Stimulated activated memory B cell treated with anti-CD40 and anti-IgM and Interleukin-4, amounts not matched to agents 10 μg/mL and 1 μg/mL and 100 μg/mL, for 72 hours (primary cell): ENCODE data around the gene TLL2.

ENCODE experiments used
- ATAC-seq: fragments of 150-1000 bp; cut with Tn5 transposase; 2 replicates; pipeline ENCODE4 v1.10.0; 2021
- H3K27ac Mint-ChIP-seq: one replicate; pipeline ENCODE4 v1.8.0; 2022; ENCODE audit warnings: mild to moderate bottlenecking, mixed read lengths
- H3K27me3 Mint-ChIP-seq: one replicate; pipeline ENCODE4 v1.8.0; 2022; ENCODE audit warnings: mixed read lengths
- H3K36me3 Mint-ChIP-seq: one replicate; pipeline ENCODE4 v1.8.0; 2022; ENCODE audit warnings: mixed read lengths
- H3K4me1 Mint-ChIP-seq: one replicate; pipeline ENCODE4 v1.8.0; 2022; ENCODE audit warnings: mixed read lengths
- H3K4me3 Mint-ChIP-seq: one replicate; pipeline ENCODE4 v1.8.0; 2022; ENCODE audit warnings: mild to moderate bottlenecking, moderate library complexity, mixed read lengths
- H3K9me3 Mint-ChIP-seq: one replicate; pipeline ENCODE4 v1.8.0; 2022; ENCODE audit warnings: mixed read lengths

The TLL2 gene

DNA sequence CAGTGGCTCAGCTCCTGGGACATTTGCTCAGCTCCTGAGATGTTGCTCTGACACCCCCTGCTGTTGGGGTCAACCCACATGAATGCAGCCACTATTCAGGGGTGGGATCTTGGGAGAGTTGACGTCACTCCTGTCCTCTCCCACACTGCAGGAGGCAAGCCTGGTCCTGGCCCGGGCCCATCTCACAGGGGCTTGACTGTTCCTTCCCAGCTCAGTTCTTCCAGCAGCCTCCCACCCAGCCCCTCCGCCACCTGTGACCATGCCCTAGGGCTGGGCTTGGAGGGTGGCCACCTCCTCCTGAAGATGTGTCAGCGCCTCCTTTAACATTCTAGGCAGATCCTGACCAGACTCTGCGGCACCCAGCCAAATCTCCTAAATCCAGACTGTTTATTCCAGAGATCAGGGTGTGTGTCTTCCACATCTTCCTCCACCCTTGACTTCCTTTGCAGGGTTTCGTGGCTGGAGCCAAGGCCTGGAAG lies 135.9 kb downstream of the TLL2 start:
- H3K4me3 Mint-ChIP-seq = no peak overlapping the region
- no peaks in the 10 kb centered on the region for H3K36me3 Mint-ChIP-seq
- H3K9me3 Mint-ChIP-seq = no peaks in the 10 kb centered on the region
- no peak for ATAC-seq
- no peak overlapping the region for H3K27ac Mint-ChIP-seq
- H3K27me3 Mint-ChIP-seq = peaks cover 43% of the 10 kb centered on the region
- H3K4me1 Mint-ChIP-seq = peaks cover 25% of the 10 kb centered on the region

DNA sequence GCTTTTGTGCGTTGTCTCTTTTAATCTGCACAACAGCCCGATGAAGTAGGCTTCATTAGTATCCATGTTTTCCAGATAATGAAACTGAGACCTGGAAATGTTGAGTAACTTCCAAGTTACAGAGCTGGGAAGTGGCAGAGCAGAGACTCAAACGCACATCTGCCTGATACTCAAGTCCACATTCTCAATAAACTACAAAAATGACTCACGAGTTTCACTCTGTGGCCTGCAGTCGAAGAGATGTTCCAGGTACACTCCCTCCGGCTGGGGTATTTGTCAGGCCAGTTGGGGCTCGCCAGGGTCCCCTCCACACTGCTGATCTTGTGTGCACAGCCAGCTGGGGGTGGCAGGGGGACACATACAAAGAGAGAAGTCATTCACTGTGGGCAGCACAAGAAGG lies 137.2 kb downstream of the TLL2 start:
- peaks cover 25% of the 10 kb centered on the region for H3K4me1 Mint-ChIP-seq
- no peaks in the 10 kb centered on the region for H3K9me3 Mint-ChIP-seq
- no peaks in the 10 kb centered on the region for H3K36me3 Mint-ChIP-seq
- H3K4me3 Mint-ChIP-seq = no peak overlapping the region
- no peak overlapping the region for H3K27ac Mint-ChIP-seq
- peak; percentile 58 for ATAC-seq
- H3K27me3 Mint-ChIP-seq = peaks cover 48% of the 10 kb centered on the region

DNA sequence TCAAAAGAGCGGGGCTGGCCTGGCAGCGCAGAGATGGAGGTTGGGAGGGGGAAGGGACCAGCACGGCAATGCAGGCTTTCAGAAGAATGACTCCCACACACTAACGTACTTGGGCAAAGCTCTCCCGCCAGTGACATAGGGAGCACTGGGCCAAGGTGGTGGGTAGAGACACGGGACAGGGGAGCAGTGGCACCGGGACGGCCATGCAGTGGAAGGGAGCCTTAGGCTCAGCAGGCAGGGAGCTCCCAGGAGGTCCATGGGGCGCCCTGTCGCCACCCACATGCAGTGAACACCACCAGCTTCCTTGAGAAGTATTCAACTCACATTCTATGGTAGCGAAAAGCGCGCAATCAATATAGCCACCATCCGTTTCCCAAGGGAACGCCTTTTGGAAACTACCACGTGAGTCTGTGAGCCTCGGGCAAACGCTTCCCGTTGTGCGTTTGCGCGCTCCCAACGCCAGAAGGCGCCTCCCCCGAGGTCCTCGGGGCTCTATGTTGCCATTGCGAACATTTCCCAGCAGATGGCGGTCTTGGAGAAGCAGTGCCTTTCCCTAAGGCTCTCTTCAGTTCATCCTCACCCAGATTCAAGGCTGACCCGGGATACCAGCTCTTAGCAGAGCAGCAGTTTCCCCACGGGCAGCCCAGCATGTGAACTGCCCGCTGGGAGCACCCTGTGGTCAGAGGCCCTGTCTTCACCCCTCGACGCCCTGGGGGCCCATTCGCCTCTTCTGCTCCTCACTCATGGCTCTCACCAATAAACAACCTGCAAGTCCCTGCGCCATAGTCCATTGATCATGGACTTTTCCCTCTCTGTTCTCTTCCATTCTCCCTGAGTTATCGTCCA lies 138.5 kb downstream of the TLL2 start:
- H3K27ac Mint-ChIP-seq = no peak overlapping the region
- H3K27me3 Mint-ChIP-seq = peaks cover 42% of the 10 kb centered on the region
- H3K4me3 Mint-ChIP-seq = peak overlapping the region; percentile 72
- ATAC-seq = peak; percentile 77
- no peaks in the 10 kb centered on the region for H3K9me3 Mint-ChIP-seq
- H3K36me3 Mint-ChIP-seq = no peaks in the 10 kb centered on the region
- peaks cover 25% of the 10 kb centered on the region for H3K4me1 Mint-ChIP-seq

DNA sequence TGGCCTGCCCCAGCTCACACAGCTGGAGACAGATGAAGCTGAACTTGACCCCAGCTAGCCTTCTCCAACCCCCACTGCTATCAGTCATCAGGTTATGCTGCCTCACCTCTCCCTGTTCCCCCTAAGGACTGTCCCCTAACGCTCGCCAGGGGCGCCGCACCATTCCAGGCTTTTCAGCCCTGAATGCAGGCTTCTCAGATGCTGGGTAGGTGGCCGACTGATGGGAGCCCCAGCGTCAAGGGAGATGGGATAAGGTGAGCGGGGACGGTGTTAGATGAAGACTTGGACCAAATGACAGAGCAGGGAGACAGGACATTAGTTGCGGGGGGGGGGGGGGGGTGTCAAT lies 139.1 kb downstream of the TLL2 start:
- peaks cover 42% of the 10 kb centered on the region for H3K27me3 Mint-ChIP-seq
- H3K27ac Mint-ChIP-seq = no peak overlapping the region
- peak overlapping the region; percentile 72 for H3K4me3 Mint-ChIP-seq
- no peak for ATAC-seq
- no peaks in the 10 kb centered on the region for H3K36me3 Mint-ChIP-seq
- no peaks in the 10 kb centered on the region for H3K9me3 Mint-ChIP-seq
- H3K4me1 Mint-ChIP-seq = peaks cover 25% of the 10 kb centered on the region

DNA sequence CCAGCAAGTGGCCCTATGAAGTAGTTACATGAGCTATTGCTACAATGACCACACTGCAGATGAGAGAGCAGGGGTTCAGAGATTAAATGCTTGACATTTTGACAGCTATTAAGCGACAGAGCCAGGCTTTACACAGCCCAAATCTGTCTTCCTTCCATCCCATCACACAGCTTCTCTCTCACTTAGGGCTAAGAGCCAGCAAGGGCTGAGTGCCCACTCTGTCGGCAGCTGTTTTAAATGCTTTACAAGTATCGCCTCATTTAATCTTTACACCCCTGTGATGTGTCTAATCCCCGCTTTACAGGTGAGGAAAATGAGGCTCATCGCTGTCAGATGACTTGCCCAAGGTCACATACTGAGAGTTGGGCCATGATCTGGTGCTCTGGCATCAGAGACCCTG lies 139.7 kb downstream of the TLL2 start:
- Mint-ChIP-seq H3K4me1 (peaks cover 25% of the 10 kb centered on the region), H3K9me3 (no peaks in the 10 kb centered on the region), H3K27ac (no peak overlapping the region), H3K27me3 (peaks cover 42% of the 10 kb centered on the region), H3K4me3 (peak overlapping the region; percentile 35), H3K36me3 (no peaks in the 10 kb centered on the region)
- no peak for ATAC-seq

DNA sequence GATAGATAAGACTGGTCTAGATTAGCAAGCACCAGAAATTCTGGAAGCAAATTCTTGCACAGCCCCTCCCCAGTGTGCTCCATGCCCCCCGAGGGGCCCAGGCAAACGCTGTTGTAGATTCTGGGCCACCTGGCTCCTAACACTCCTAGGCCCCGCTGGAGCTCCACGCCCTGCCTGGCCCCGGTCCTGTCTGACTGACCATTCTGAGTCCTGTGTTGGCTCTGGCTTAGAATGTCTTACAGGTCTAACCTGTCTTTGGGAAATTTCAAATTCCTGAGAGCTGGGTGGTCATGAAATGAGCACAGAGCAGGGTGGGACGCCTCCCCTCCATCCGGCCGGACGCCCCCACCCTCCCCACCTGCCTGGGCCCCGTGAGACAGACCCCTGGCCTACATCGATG lies 142.4 kb downstream of the TLL2 start:
- Mint-ChIP-seq H3K27ac (no peak overlapping the region), H3K4me1 (peaks cover 20% of the 10 kb centered on the region), H3K27me3 (peaks cover 34% of the 10 kb centered on the region), H3K4me3 (no peak overlapping the region), H3K9me3 (no peaks in the 10 kb centered on the region), H3K36me3 (no peaks in the 10 kb centered on the region)
- ATAC-seq = no peak

DNA sequence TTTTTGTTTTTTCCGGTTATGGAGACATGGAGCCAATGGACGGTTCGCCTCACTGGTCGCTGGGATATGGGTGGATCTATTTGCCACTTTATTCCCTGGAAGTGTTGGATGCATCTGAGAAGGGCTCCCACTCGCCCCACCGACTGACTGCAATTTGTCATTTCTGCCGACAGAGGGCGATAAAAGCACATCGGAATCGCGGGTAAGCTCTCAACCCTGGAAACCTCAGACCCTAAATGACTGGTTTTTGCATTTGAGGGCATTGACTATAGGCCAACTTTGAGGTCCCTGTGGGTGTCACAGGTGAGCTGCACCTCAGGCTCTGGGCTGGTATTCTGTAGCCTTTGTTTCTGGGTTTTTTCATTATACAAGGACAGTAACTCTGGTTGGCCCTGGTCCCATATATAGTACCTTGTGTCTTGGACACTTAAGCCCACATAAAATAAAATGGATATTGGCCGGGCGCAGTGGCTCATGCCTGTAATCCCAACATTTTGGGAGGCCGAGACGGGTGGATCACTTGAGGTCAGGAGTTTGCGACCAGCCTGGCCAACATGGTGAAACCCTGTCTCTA lies 143.1 kb downstream of the TLL2 start:
- Mint-ChIP-seq H3K36me3 (no peaks in the 10 kb centered on the region), H3K9me3 (no peaks in the 10 kb centered on the region), H3K27ac (no peak overlapping the region), H3K4me1 (peaks cover 16% of the 10 kb centered on the region), H3K27me3 (peaks cover 34% of the 10 kb centered on the region), H3K4me3 (no peak overlapping the region)
- no peak for ATAC-seq

DNA sequence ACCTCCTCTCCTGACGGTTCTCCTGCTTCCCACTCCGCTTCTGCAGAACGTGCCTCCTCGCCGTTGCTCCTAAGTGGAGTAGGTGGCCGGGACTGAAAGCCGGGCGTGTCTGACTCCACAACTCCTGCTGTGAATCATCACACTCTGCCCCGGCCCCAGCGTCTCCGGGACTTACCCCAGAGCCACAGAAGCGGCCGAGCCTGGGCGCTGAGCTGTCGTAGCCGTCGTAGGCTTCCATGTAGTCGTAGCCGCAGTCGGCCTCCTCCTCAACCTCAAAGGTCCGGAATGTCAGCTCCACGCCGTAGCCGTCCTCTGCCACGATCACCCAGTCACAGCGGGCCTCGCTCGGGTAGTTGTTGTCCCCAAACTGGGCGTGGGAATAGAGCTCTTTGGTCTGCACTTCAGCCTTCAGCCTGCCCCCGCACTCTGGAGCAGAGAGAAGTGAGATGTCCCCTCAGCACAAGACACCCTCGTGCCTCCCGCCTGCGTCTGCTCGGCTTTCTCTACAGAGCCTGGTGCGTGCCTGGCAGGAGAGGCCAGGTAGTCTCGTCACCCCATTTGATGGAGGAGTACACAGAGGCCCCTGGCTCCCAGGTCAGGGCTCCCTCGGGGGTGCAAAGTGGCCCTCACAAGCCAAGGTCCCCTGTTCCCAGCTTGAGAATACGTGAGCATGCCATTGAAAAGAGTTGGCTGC lies 143.7 kb downstream of the TLL2 start:
- H3K27ac Mint-ChIP-seq = no peak overlapping the region
- ATAC-seq = no peak
- H3K4me3 Mint-ChIP-seq = no peak overlapping the region
- no peaks in the 10 kb centered on the region for H3K36me3 Mint-ChIP-seq
- H3K27me3 Mint-ChIP-seq = peaks cover 34% of the 10 kb centered on the region
- H3K9me3 Mint-ChIP-seq = no peaks in the 10 kb centered on the region
- H3K4me1 Mint-ChIP-seq = peaks cover 10% of the 10 kb centered on the region

DNA sequence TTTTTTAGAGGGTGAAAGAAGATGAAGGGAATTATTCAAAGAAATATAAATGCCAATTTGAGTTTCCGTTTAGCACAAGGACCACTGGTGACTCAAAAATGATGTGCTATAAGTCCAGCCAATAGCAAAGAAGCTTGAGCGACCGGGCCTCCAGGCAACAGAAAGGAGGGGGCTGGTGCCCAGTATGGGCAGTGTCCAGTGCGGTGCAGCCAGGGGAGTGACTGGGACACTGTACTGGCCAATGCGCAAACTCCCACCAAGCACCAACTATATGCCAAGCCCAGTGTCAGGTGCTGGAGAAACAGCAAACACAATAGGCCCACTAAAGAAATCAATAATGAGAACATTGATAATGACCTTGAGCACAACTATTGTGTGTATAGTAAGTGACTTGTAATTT lies 144.8 kb downstream of the TLL2 start:
- H3K4me3 Mint-ChIP-seq = no peak overlapping the region
- ATAC-seq = no peak
- H3K4me1 Mint-ChIP-seq = no peaks in the 10 kb centered on the region
- no peaks in the 10 kb centered on the region for H3K36me3 Mint-ChIP-seq
- peaks cover 26% of the 10 kb centered on the region for H3K27me3 Mint-ChIP-seq
- H3K27ac Mint-ChIP-seq = no peak overlapping the region
- H3K9me3 Mint-ChIP-seq = no peaks in the 10 kb centered on the region

DNA sequence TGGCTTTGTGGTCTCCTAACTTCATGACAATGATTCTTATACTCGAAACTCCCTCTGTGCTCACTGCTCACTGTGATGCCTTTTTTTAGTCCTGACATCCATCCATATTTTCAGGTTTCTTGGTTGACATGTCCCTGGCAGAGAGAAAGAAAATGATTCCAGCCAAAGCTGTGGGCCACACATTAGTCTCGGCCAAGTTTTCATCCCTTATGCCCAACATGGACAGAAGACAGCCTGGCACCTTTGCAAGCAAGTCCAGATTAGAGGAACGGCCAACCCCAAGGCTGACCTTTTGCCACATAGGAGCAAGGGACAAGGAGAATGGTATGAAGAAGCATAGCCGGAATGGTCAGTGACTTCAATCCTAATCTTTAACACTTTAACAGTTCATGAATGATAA lies 146.3 kb downstream of the TLL2 start:
- Mint-ChIP-seq H3K27ac (no peak overlapping the region), H3K4me1 (no peaks in the 10 kb centered on the region), H3K27me3 (peaks cover 11% of the 10 kb centered on the region), H3K36me3 (no peaks in the 10 kb centered on the region), H3K4me3 (no peak overlapping the region), H3K9me3 (no peaks in the 10 kb centered on the region)
- no peak for ATAC-seq

DNA sequence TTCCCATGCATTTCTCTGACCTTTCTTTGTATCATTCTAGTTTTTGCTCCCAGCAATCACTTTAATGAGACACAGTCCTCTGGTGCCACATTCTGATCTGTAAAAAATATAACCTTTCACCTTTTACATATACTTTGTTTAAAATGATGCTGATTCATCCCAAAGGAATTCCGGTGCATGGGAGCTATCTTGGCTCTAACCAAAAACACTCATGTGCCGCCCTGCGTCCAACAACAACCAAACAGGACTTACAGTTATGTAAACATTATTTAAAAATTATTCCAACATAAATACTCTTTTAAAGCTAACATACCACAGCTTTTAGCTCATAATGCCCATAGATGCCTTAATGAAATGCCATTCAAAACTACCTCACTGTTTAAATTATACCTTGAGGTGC lies 147.2 kb downstream of the TLL2 start:
- Mint-ChIP-seq H3K27ac (no peak overlapping the region), H3K9me3 (no peaks in the 10 kb centered on the region), H3K4me1 (no peaks in the 10 kb centered on the region), H3K36me3 (no peaks in the 10 kb centered on the region), H3K27me3 (peaks cover 2% of the 10 kb centered on the region), H3K4me3 (no peak overlapping the region)
- no peak for ATAC-seq

DNA sequence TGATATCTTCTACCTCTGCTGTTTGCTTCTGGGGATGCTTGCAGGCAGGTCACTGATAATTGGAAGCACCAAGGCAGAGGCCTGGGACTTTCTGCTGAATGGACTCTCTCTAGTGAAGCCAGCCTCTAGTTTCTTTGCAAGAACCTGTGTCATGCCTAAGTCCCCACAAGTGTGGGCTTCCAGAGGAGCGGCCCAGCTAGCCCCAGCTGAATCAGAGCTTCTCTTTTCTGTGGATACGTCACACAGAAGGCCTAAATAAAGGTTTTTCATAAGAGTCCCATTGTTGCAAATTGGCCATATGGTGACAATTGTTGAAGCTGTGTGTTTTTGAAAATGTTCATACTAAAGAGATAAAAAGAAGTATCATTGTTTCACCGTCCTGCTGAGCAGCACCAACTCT lies 148.2 kb downstream of the TLL2 start:
- Mint-ChIP-seq H3K4me1 (no peaks in the 10 kb centered on the region), H3K27me3 (no peaks in the 10 kb centered on the region), H3K27ac (no peak overlapping the region), H3K4me3 (no peak overlapping the region), H3K9me3 (no peaks in the 10 kb centered on the region), H3K36me3 (no peaks in the 10 kb centered on the region)
- ATAC-seq = no peak

DNA sequence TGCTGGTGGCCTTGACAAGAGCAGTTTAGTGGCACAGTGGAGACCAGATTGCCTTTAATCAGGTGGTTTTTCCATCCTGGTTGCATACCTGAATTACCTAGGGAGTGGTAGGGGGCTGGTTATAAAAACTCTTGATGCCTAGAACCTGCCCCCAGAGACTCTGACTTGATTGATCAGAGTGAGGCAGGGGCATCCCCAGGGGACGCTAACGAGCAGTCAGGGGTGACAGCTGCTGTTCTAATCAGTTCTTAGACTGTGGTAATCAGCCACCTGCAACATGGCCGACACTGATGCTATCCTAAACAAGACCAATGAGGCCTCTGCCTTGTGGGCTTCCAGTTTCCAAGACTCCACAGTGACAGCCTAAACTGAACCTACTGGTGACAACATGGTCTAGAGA lies 153.0 kb downstream of the TLL2 start:
- Mint-ChIP-seq H3K4me3 (no peak overlapping the region), H3K4me1 (no peaks in the 10 kb centered on the region), H3K36me3 (no peaks in the 10 kb centered on the region), H3K27ac (no peak overlapping the region), H3K9me3 (no peaks in the 10 kb centered on the region), H3K27me3 (peaks cover 27% of the 10 kb centered on the region)
- ATAC-seq = no peak

DNA sequence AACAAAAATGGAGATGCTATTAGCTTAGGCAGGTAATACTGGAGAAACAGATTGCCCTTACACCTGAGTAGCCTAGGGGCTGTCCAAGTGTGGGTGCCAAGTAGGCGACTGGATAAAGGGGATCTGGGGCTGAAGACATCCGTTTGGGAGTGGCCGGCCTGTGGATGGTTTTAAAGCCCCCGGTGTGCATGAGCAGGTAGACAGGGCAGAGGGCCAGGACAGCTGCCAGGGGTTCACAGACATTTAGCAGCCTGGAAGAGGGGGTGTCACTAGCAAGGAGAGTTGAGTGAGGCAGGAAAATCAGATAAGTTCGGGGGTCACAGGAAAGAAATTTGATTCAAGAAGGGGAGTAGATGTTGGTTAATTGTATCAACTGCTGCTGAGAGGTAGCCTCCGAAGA lies 153.4 kb downstream of the TLL2 start:
- H3K4me1 Mint-ChIP-seq = no peaks in the 10 kb centered on the region
- no peaks in the 10 kb centered on the region for H3K9me3 Mint-ChIP-seq
- no peak overlapping the region for H3K4me3 Mint-ChIP-seq
- H3K27ac Mint-ChIP-seq = no peak overlapping the region
- peaks cover 32% of the 10 kb centered on the region for H3K27me3 Mint-ChIP-seq
- ATAC-seq = no peak
- H3K36me3 Mint-ChIP-seq = no peaks in the 10 kb centered on the region

DNA sequence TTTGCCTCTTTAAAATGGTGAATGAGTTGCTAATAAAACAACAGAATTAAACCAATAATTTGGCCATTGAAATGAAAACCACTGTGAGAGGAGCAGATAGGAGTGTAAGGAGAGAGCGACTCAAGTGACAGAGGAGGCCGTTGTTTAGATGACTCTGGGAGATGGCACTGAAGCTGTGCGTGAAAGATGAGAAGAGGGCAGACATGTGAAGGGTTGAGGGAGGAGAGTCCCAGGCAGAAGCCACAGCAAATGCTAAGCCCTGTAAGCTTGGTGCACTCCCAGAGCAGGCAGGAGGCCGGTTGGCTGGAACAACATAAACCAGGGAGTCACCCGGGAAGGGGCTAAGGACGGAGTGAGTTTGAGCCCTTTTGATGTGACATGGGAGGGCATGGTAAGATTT lies 154.1 kb downstream of the TLL2 start:
- Mint-ChIP-seq H3K9me3 (no peaks in the 10 kb centered on the region), H3K27me3 (peaks cover 36% of the 10 kb centered on the region), H3K36me3 (no peaks in the 10 kb centered on the region), H3K4me1 (no peaks in the 10 kb centered on the region), H3K4me3 (no peak overlapping the region), H3K27ac (no peak overlapping the region)
- no peak for ATAC-seq
